Measurements from ENCODE around the gene SERPINB5.

The SERPINB5 gene

DNA sequence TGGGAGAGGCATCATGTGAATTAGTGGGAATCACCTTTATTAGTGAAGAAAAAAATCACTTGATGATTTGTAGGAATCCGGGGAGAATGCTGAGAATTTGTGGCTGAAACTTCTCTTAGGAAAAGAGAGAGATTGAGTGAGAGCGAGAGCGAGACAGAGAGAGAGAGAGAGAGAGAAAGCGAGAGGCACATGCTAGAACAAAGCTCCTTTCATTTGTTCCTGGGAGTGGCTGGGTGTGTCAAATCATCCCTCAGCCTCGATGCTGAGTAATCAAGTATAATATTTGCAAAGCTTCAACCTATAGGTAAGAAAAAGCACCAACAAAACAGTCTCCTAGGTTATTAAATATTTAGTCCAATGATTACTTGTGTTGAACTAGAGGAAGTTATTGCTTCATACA, 4.4 kb upstream of the SERPINB5 start:
- DNase-seq: no peak

DNA sequence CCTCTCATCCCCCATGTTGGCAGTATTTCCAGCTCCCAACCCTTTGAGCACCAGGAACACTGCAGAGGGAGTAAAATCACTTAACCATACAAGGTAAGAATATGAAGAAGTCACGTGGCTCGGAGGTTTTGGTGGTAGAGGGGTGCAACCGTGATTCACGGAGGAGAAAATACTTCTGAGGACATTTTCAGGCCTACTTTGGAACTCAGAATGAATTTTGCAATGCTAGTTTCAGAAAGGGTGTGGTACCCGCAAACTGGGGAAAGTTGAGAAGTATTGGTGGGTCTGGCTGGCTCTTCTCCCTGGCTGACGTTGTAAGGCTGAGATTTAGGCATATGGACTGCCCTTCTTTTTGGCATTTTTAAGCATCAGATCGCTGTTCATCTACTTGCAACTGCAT, 442 bp downstream of the SERPINB5 start:
- no peak for DNase-seq

DNA sequence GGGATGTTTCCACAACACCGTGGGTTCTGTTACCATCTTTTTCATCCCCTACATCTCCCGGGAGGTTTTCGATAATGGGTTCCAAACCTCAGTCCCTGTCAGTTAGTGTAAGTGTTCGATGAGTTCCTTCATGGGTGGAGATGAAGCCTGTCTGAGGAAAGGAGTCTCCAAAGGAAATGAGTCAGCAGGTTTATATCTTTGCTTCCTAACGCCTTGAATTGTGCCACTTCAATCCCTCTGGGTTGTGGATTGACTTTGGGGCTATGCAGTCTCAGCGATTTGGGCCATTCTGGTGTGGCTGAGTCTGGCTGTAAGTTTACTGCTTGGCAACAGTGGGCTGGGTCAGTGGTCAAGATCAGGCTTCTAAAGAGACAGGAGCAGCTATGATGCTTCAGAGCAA, 1.2 kb downstream of the SERPINB5 start:
- no peak for DNase-seq

DNA sequence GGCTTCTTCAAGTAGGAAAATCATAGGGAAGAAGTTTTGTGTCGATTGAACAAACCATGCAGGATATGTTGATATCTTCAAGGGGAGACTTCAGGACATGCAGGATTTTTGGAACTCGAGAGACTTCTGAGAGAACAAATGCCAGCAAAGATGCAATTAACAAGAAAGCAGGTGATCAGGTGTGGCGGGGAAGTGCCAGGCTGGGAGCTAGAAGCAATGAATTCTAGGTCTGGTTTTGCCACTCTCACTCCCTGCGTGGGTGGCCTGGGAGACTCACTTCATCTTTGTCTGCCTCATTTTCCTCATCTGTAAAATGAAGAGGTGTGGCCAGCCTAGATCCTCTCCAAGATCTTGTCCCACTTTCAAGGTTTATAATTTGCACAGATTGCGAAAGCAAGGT, 3.1 kb downstream of the SERPINB5 start:
- DNase-seq: no peak

DNA sequence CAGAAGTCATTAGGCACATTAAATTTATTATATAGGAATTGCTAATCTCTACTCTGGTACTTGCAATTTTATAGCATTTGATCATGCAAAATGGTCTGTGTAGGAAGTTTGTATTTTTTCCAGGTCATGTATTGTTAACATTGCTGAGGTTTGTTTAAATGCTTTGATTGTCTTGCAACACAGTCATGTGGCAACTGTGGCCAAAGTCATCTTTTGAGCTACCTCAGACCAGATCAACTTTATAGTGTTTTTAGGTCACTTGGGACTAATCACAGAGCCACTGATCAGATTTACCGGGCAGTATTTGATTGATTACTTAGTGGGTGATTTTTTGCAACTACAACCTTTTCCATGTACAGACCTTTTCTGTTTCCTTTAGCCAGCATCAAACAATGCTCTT, 3.7 kb downstream of the SERPINB5 start:
- no peak for DNase-seq

DNA sequence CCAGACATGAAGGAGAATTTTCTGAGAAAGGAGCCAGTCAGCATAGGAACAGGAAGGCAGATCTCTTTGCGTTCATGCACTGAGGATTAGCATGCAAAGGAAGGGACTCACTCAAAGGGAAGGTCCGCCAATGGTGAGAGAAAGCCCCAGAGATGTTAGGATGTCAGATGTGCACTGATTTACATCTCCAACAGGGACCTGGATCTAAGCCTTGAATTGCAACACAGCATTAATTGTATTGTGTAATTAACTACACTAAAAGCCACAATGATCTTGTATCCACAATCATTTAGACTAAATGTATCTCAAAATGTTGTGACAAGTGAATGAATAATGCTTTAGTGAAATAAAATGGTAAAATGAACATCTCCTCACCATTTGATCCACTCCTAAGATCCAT, 4.2 kb downstream of the SERPINB5 start:
- no peak for DNase-seq

DNA sequence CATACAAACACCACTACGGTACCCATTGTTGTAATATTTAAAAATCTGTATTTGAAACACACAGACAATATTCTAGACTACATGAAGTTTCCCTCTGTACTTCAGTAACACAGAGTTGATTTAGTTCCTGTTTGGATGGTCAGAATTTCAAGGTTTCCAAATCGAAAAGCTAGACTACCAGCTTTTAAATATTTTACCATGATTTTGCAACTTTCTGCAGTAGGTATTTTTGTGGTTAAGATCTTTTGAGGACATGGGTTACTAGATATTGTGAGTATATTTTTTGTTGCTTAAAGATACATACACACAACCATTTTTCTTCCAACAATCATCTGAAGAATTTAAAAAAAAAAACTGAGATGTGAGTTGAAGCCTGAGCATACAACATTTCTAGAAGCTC, 10.9 kb downstream of the SERPINB5 start:
- DNase-seq: no peak

DNA sequence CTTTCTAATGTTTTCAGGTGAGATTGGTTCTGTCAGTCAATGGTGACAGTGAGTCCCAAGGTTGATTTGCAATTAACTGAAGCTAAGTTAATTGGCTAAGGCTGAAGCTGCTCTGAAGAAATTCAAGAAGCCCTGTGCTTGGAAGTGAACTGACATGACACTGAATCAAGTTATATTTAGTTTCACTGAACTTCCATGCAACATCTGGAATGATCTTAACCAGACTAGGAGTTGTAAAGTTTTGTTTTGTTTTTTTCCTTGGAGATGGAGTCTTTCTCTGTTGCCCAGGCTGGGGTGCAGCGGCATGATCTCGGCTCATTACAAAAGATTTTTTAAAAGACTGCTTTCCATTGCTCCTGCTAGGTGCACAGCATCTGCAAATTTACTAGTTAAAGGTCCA, 11.4 kb downstream of the SERPINB5 start:
- DNase-seq: no peak

DNA sequence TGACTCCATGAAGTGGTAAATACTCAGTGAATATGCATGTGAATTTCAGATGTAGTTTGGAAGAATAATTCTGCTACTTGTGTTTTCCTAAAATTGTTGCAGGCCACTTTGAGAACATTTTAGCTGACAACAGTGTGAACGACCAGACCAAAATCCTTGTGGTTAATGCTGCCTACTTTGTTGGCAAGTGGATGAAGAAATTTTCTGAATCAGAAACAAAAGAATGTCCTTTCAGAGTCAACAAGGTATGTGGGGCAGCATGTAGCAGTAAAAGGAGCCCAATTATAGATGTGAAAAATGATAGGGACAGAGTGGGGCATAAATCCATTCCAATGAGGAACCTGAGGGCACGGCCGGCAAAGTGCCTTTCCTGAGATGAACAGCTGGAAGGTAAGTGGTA, 16.1 kb downstream of the SERPINB5 start:
- no peak for DNase-seq

DNA sequence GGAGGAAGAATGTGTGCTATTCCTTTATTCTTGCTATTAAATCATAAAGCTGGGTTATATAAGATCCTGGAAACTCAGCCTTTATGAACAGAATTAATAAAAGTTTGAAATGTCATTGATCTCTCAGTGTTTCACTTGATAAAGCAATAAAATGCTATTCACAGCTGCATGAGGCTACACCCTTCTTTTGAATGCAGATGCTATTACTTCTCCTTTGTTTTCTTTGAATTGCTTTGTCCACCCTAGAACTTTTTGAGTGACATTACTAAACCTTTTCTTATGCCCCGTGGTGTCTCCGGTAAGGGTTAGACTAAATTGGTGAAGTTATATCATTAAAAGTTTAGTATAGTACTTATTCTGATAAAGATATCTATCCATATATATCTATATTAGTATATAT, 18.9 kb downstream of the SERPINB5 start:
- DNase-seq: no peak

DNA sequence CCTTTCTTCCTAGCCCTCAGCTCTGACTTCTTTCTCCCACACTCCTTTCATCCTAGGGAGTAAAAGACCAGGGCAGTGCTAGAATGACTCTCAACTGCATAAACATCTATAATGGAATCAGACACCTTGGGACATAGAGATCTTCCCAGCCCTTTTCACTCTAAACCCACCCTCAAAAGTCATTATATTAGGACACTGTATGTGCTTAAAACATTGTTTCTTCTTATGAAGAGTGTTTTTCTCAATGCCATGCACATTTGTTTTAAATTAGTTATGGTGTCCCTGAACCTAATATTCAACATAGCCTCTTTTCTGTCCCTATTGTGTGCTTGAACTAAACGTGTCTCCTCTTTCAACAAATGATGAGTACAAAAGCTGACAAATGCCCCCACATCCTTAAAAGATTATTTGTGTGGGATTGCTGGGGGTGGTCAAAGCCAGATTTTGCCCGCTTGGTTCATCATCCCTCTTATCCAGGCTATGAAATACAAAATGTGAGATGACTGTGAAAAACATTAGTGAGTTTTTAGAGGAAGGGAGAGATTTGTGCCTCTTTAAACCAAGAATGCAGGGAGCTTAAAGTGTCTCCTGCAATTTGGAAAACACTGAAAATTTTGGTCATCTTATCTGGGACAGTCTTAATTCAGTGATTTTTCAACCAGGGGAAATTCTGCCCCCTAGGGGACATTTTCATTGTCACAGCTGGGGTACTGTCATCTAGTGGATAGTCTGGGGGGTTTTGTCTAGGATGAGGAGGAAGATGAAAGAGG, 29.0 kb downstream of the SERPINB5 start:
- DNase-seq: no peak

DNA sequence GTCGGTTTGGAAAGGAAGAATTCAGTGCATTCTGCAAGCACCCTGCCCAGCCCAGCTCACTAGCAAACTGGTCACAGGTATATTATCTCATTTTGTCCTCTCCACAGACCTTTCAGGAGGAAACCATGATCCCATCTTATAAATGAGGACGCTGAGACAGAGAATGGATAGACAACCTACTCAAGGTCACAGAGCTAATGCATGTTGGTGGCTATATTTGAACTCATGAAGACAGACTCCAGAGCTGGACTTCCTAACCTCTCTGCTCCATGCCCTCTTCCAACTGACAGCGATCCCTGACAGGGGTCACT, 29.5 kb downstream of the SERPINB5 start:
- DNase-seq: no peak

DNA sequence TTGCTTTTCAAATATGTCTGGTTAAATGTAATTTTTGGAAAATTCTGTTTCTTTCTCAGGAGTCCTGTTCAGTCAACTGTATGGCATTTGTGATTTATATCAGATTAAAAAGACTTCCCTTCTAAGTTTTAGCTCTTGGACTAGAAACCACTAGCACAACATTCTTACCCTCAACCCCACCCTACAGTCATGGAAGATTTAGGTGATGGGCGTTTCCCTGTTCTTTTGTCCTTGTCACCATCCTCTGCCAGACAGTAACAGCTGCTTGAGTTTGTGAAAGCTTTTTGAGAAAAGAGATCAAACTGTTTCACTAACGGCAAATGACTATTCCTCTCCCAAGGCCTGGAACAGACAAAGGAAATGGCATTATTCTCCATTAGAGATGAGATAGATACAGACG, 31.8 kb downstream of the SERPINB5 start:
- no peak for DNase-seq

DNA sequence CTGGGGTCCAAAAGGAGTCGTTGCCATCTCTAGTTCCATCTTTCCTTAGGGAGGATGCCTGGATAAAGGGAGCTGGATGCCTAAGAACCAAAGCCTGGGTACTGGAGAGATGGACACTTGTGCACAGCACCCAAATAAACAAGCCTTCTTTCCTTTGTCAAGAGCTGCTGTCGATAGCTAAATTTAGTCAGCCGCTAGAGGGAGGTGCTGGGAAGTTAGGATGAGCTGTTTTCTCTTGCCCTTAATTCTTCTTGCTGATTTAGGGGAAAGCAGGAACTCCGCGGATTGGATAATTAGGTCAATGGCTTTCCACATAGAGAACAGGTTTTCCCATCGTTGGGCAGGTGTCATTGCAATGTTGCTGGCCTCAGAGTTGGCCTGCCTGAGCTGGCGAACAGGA, 34.5 kb downstream of the SERPINB5 start:
- DNase-seq: no peak

DNA sequence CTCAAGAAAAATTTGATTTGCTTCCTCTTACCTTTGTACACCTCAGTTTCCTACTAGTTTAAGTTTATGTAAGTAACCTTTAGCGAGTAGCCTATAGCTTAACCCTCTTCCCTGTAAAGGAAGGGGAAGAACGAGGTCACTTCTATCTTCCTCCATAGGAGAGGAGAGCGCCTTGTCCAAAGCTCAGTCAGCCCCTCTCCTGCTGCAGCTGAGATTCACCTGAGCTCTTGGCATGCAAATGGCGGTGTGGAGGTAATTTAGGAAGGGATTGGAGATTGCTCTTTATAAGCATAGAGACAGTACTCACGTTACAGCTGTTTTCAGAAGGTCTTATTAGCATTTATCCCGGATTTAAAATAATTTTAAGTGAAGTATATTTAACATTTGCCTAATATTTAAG, 37.6 kb downstream of the SERPINB5 start:
- DNase-seq: no peak

DNA sequence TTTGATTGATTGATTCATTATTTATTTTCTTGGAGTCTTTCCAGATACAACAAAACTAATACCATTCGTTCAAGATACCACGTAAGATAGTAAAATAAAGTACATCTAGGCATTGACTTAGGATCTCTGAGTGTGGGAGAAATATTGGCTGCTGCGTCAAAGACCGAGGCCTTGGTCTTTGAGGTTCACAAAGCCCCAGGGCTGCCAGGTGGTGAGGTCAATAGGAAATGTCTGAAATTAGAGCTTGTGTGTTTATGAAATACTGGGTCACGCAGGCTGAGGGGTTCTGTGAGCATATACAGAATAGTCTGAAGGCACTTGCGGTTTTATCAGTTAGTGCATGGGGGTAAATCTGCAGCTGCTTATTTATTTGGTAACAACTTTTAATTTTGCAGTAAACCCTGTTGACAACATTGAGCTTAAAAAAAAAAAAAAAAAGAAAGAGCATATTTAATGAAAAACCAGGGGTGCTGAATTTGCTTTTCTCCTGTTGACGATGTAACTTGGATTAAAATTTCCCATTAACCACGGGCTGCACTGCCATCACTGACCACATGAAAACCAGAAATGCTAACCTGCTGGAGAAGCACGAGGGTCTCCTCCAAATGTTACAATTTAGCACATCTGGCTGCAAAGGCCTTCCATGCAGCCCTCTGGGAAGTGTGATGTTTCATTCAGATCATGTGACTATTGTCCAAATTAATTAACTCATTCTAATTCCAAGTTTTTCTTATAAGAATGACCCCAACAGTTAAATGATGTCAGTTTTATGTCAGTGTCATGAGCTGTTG, 38.3 kb downstream of the SERPINB5 start:
- DNase-seq: no peak

DNA sequence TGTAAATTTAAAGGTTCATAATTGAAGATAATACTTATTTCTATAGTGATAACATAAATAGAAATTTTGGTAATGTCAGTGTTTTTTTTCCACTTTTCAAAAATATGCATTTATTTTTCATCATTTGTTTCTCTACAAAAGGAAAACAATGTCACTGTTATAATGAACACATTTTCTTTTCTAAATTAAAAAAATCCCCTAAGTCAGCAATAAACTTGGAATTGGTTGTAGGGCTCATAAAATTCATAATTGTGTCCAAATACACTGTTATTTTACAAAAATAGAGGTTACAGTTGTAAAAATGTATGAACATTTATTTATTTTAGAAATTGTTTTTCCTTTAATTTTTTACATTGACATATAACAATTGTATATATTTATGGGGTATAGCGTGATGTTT, 39.0 kb downstream of the SERPINB5 start:
- no peak for DNase-seq

DNA sequence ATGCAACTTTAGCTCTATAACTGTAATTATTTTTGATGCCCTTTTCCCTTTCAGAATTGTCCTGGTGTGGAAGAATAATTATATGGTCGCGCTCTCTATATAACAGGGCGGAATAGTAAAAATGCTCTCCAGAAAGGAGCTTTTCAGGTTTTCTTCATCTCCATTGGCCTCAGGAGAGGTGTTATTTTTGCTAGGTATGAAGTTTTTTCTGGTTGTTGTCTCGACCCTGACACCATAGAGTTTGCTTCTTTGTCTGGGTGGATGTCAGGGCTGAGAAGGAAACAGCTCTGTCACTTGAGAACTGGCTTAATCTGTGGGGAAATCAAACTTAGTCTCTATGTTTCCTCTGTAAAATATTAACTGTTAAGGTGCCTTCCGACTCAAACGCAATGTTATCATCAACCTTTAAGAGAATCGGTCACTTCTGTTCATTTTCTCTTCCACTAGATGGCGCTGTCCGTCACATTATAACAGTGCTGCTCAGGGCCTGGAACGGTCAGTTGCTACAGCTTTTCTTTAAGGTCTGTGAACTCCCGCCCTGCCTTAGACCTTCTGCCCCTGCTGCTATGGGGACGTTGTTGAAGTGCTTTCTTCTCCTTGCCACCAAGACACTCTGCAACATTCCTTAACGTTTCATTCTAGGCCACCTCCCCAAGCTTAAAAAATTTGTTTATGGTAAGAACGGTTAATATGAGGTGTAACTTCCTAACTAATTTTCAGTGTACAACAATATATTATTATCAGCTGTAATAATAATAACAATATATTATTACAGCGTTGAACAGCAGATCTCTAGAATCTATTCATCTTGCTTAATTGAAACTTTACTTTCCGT, 41.6 kb downstream of the SERPINB5 start:
- DNase-seq: peak in 5 of 6 experiments; percentile 17 to 67 (median 43)

DNA sequence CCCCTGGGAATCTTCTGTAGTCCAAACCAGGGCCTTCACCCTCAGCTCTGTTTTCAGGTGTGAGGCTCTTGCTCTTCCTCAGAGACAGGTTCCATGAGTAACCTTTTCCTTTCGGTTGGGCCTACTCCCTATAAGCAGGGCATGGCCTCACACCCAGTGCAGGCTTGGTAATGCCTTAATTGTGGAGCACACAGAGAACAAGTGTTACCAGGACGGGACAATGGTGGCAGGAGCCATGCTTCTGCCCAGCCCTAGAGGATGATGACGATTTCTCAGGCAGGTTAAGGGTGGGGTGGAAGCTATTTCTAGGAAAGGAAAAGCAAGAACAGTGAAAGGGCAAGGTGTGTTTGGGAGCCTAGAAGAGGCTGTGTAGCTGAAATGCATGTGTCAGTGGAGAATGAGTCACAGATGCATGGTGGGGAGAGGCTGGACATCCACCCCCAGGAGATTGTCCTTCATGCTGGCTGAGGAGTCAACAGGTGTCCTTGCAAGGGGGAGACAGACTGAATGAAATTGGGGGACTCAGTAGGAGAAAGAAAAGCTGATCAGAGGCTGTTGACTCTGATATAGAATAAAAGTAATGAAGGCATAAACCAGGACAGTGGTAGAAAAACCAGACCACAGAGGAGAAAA, 43.4 kb downstream of the SERPINB5 start:
- no peak for DNase-seq

DNA sequence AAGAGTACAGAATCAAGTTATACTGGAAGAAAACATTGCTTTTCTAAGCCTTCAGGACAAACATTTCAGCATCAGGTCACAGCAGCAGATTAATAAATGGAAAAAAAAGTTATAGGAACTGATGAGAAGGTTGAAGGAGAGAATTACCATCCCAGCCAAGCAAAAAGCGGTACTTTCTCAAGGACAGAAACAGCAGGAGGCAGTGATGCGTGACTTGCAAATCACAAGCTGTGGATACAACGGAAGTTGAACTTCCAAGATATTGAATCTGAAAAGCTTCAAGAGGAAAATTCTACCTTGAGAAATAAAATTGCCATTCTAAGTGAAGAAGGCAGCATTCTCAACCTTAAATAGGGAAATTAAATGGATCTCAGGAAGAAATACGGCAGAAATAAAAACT, 46.9 kb downstream of the SERPINB5 start:
- DNase-seq: no peak

DNA sequence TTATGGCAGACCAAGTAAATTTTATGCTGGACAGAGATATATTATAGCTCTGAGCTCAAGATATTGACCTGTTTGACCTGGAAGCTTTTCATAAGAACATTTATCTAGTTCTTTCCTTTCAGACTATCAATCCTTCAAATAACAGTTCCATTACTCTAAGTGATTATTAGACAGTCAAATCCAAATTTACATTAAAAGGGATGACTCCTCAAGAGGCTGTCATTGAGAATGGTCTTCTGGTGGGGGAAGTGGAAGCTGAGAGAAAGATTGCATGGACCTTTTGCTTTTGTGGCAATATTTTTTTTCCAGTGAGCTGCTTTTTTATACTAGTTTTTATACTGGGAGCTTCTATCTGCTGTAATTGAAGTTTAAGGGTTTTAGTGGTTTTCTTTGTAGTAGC, 50.5 kb downstream of the SERPINB5 start:
- no peak for DNase-seq

DNA sequence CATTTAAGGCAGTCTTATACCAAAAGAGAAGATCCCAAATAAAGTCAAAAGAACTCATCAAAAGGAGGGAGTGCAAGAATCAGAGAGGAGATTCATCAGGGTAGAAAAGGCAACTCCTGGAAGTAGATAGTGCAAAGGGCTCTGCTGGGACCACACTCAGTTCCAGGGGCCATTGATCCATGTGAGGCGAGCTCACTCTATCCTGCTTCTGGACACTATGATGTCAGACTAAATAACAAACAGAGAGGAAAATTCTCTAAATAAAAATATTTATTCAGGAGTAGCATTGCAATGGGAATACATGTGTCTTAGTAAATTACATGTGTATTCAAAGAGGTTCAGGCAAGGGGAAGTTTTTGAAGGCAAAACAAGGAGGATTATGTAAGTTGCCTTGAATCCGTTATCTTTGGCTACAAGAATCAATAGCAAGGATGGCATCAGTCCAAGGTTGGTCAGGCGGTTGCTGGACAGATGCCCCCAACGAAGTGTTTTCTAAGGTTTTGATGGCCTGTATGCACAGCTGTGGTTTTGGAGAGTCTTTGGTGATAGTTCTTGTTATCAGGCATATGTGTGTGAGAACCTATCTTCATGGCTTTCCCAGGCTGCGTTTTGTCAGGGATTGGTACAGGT, 52.2 kb downstream of the SERPINB5 start:
- no peak for DNase-seq

DNA sequence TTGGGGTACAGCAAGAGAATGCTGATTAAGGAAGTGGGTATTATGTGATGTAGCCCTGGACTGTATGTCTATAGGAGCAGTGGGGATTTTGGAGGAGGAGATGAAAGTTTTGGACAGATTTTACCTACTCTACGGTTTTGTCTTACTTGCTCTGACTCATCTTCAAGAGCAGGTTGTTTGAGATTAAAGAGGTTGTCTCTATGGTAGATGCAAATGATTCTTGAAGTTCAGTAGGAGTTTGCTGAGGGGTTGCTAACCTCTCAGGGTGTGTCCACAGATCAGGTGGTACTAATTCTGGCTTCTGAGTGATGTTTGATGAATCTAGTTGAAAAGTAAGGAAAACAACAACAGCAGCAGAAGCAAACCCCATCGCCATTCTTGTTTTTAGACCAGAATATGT, 55.7 kb downstream of the SERPINB5 start:
- no peak for DNase-seq

Data from stimulated activated naive CD4-positive, alpha-beta T cell (primary cell).